GM12873 (cell line): ENCODE data around the gene SH2D3A.

ENCODE experiments used
- TF ChIP-seq, protein P1 (sequence below): IDR thresholded peaks from 2 replicates; pipeline ENCODE4 v1.5.1; 2012; ENCODE audit warnings: low read depth, mild to moderate bottlenecking, moderate library complexity, low read length, control low read depth; ENCODE audit not compliant: insufficient read depth; ENCODE audit errors: missing control alignments

The SH2D3A gene

DNA sequence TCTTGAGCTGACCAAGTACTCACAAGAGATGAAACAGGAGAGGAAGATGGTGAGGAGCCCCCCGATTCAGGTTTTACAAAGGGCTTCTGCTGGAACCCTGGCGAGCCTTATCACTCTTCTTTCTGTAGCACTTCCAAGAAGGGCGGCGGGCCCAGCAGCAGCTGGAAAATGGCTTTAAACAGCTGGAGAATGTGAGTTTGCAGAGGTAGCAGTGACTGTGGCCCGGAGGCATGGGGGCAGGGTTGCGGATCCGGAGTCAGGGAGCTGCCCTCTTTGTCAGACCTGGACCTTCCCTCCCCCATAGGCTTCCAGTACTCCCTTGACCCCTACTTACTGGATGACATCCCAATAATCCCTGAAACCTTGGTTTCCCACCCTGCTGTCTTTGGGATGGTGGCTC is 24.2 kb downstream of the SH2D3A start:
- TF ChIP-seq, protein P1, sequence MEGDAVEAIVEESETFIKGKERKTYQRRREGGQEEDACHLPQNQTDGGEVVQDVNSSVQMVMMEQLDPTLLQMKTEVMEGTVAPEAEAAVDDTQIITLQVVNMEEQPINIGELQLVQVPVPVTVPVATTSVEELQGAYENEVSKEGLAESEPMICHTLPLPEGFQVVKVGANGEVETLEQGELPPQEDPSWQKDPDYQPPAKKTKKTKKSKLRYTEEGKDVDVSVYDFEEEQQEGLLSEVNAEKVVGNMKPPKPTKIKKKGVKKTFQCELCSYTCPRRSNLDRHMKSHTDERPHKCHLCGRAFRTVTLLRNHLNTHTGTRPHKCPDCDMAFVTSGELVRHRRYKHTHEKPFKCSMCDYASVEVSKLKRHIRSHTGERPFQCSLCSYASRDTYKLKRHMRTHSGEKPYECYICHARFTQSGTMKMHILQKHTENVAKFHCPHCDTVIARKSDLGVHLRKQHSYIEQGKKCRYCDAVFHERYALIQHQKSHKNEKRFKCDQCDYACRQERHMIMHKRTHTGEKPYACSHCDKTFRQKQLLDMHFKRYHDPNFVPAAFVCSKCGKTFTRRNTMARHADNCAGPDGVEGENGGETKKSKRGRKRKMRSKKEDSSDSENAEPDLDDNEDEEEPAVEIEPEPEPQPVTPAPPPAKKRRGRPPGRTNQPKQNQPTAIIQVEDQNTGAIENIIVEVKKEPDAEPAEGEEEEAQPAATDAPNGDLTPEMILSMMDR: no peak

DNA sequence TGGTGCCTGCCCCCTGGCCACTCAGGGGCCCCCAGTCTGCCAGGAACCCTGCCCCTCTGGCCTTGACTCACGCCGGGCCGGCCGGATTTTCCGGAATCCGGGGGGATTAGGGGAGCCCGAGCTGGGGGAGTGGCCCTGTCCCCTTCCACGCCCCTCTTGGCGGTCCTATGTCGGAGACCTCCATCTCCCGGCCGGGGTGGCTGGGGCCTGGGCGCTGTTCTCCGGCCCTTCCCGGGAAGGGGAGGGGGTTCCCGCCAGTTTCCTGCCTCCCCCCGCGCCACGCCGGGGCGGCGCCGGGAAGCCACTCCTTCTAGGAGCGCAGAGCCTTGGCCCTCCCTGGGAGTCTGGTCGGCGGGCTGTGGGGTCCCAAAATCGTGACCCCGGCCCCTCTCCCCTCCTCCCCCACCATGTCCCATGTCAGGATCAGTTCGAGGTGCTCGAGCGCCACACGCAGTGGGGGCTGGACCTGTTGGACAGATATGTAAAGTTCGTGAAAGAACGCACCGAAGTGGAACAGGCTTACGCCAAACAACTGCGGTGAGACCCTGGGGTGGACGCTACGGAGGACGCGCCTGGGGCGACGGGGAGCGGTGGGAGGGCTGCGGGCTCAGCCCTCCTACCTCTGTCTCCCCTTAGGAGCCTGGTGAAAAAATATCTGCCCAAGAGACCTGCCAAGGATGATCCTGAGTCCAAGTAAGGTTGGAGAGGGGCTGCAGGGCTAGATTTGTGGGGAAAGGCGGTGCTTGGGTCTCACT is 26.5 kb downstream of the SH2D3A start:
- TF ChIP-seq, protein P1: no peak

DNA sequence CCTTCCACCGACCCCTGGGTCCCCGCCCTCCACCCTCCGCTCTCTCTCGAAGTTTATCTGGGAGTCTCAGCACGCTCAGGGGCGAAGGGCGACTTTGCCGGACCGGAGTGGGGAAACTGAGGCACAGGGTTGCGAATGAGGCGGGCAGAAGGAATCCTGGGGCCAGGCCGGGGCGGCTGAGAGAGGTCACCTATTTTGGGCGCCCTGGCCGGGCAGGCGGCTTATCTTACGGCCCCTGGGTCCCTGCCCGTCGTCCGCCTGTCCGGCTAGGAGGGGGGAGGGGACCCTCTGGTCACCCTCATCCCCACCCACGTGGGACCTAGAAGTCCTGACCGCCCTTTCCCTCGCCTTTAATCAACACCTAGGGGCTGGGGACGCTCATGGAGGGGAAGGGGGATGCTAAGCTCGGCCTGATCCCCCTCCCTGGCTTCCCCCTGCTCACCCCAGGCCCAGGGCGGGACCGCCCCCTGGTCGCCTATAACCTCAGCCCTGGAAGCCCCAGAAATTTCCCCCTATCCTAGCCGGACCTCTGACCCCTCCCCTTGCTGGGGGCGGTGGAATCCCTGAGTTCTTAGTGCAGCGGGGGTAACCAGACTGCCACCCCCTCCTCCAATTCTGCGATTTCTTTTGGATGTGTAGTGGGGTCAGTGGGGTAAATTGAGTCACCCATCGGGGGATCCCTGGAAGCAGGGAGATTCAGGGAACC is 27.2 kb downstream of the SH2D3A start:
- TF ChIP-seq, protein P1: no peak

DNA sequence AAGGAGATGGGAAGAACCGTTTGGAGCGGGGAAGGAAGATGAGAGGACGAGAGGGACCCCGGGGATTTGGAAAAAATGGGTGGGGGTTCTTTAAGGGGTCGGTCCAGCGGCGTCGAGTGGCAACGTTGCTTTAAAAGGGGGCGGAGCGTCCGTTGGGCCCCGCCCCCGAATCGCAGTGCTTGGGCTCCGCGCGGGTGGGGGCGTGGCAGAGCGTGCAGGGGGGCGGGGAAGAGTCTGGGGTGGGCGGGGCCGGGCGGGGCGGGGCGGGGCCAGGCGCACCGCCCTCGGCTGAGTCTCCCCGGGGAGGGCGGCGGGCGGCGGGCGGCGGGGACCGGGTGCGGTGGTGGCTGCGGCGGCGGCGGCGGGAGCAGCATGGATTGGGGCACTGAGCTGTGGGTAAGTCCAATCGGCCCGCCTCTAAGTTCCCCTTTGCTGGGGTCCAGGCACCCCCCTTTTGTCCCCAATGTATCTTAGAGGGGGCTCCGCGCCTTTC is 27.8 kb downstream of the SH2D3A start, which contains the start of gene TRIP10:
TSS of gene TRIP10 (plus strand) at position 291 of the 493 bp plus-strand sequence. CDS start at position 373, 82 bp downstream.
- TF ChIP-seq, protein P1: no peak

DNA sequence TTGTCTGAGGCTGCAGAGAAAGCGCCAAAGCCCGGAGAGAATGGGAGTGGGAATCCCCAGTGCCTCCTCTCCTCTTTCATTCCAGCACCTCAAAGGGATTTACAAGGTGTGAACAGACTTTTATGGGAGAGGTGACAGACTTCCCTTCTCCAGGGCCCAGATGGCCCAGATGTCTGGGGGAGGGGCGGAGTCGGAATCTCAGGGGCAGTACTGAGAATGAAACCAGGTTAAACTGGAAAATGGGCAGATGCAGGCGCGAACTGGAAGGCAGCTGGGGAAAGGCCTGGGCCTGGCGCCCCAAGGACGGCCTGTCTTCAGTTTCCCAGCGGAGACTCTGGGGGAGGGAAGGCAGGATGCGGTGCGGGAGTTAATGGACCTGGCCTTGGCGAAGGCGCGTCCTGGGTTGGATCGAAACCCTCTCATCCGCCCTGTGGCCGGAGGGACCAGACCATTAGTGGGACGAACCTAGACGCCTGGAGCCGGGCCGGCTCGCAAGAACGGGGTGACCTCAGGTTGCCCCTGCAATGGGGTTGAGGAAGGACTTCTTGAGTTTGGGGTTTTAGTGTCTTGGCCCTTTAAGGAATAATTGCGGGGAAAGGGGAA is 28.3 kb downstream of the SH2D3A start:
- TF ChIP-seq, protein P1: no peak

DNA sequence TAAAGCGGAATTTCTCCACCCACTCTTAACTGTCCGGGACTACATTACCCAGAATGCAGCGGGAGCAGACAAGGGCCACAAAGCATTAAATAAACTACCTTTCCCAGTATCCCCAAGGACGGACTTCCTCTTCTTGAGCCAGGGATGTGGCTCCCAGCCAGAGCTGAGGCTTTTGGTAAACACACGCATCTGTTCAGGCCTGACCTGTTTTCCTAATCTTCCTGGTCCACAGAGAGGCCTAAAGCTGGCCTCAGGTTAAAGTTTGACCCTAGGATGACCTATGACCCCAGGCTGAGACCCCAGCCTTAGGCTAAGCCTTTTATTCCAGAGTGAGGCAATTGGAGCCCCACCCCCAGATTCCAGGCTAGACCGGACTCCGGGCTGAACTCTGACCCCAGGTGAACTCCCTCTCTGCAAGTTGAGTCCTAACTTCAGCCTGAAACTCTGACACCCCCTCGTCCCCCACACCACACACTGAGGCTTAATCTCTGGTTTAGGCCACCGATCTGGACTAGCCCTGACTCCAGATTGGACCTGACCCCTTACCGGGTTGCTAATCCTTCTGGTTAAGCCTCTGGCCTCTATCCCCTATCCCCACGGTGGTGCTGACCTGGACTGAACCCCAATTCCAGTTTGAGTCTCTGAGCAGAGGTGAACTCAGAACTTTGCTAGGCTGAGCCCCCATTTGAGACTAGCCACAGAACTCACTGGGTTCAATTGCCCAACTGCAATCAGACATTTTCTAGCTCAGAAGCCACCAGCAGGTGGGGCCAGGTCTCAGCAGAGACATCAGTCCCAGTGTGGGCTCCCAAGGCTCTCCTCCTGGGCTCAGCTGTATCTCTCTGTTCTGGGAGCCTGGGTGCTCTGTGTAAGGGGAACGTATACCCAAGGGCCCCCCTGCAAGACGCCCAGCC is 29.1 kb downstream of the SH2D3A start:
- TF ChIP-seq, protein P1: peak; percentile 85
